Endothelial cell of umbilical vein (primary cell): ENCODE results near the gene GNG2. TPM values are rescaled to one million over a fixed set of nuclear protein-coding genes. Genes with fewer than 3 reads are reported as not detected.

Experiments
- BruUV-seq: library from RNA; stranded (reverse); fragments of 400-500 nt; replicated peaks from 2 replicates; lab custom pipeline; 2021; lab: Mats Ljungman, UMichigan
- CTCF ChIA-PET: fragments of 300-600, 350-600 bp; sonication (Branson Sonifier 250); formaldehyde crosslinking; loops from one replicate; lab custom pipeline; 2021; ENCODE audit warnings: antibody characterized with exemption, inconsistent platforms; lab: Charles Lee
- POLR2A ChIA-PET: fragments of 300-600, 350-600 bp; sonication (Branson Sonifier 250); formaldehyde crosslinking; loops from one replicate; lab custom pipeline; 2021; ENCODE audit warnings: antibody characterized with exemption, inconsistent platforms; lab: Charles Lee
- DNase-seq: peaks from one replicate; pipeline ENCODE4 v3.0.0-alpha.2; 2011; ENCODE audit warnings: low read depth, low spot score
- FAIRE-seq: peaks from 2 replicates; lab custom pipeline; 2011; peaks lifted over from hg19 to GRCh38; lab: Jason Lieb, UNC
- H2AFZ ChIP-seq: 2 replicates; pipeline ENCODE4 v1.6.0; 2012; ENCODE audit warnings: low read depth, low read length, control low read depth, inconsistent platforms
- H3K27ac ChIP-seq: 2 replicates; pipeline ENCODE4 v1.5.1; 2011; ENCODE audit warnings: low read depth, mild to moderate bottlenecking, control low read depth, low read length, moderate library complexity; ENCODE audit not compliant: insufficient read depth
- H3K27me3 ChIP-seq, 2 experiments: 2 replicates each; pipeline versions ENCODE4 v1.6.0 to v1.6.1; 2011; ENCODE audit warnings: low read length in 2 of 2, mixed read lengths in 1 of 2; ENCODE audit not compliant: control insufficient read depth in 2 of 2, insufficient read depth in 2 of 2
- H3K36me3 ChIP-seq, 2 experiments: 2 replicates in 1 of 2; 3 replicates in 1 of 2; pipeline ENCODE4 v1.5.1; 2011; ENCODE audit warnings: low read length in 2 of 2, mild to moderate bottlenecking in 1 of 2, moderate library complexity in 1 of 2; ENCODE audit not compliant: control insufficient read depth in 2 of 2, insufficient read depth in 2 of 2; ENCODE audit errors: extremely low read depth in 1 of 2
- H3K4me1 ChIP-seq: 3 replicates; pipeline ENCODE4 v1.5.1; 2011; ENCODE audit warnings: mild to moderate bottlenecking, low read length; ENCODE audit not compliant: control insufficient read depth, insufficient read depth; ENCODE audit errors: extremely low read depth
- H3K4me2 ChIP-seq: 2 replicates; pipeline ENCODE4 v1.6.1; 2011; ENCODE audit warnings: low read length, control low read depth, mixed read lengths; ENCODE audit not compliant: insufficient read depth
- H3K4me3 ChIP-seq, 3 experiments: fragments of 200-600 bp in 1 of 3; sonication (generic), shearing (Covaris generic) in 1 of 3; replicated peaks in 1 of 3; 2 replicates each; pipeline ENCODE4 v1.5.1; 2011 to 2016; ENCODE audit warnings: control low read depth in 3 of 3, low read length in 3 of 3, mild to moderate bottlenecking in 2 of 3, inconsistent platforms in 1 of 3, low read depth in 1 of 3, moderate library complexity in 1 of 3; ENCODE audit not compliant: insufficient read depth in 1 of 3
- H3K79me2 ChIP-seq: 2 replicates; pipeline ENCODE4 v1.6.0; 2012; ENCODE audit warnings: low read length, inconsistent platforms; ENCODE audit not compliant: control insufficient read depth, insufficient read depth
- H3K9ac ChIP-seq: replicated peaks from 2 replicates; pipeline ENCODE3; 2011; ENCODE audit warnings: low read length, control low read depth; ENCODE audit not compliant: insufficient read depth; ENCODE audit errors: extremely low read depth
- H3K9me1 ChIP-seq: replicated peaks from 3 replicates; pipeline ENCODE4 v1.6.0; 2011; ENCODE audit warnings: mild to moderate bottlenecking, low read length; ENCODE audit not compliant: control insufficient read depth, insufficient read depth; ENCODE audit errors: extremely low read depth
- H3K9me3 ChIP-seq: replicated peaks from 2 replicates; pipeline ENCODE4 v1.5.1; 2012; ENCODE audit warnings: low read length, inconsistent platforms; ENCODE audit not compliant: control insufficient read depth, insufficient read depth
- H4K20me1 ChIP-seq: replicated peaks from 2 replicates; pipeline ENCODE3; 2011; ENCODE audit warnings: mild to moderate bottlenecking, low read length; ENCODE audit not compliant: control insufficient read depth, insufficient read depth; ENCODE audit errors: extremely low read depth
- EZH2 ChIP-seq: IDR thresholded peaks from 2 replicates; pipeline ENCODE4 v1.6.1; 2012; ENCODE audit warnings: borderline replicate concordance, low read depth, mild to moderate bottlenecking, moderate library complexity, low read length, inconsistent platforms; ENCODE audit not compliant: severe bottlenecking
- FOS ChIP-seq: IDR thresholded peaks from 2 replicates; pipeline ENCODE4 v1.6.1; 2011; ENCODE audit warnings: mild to moderate bottlenecking, low read length, moderate library complexity, borderline replicate concordance; ENCODE audit not compliant: insufficient read depth
- GATA2 ChIP-seq: IDR thresholded peaks from 2 replicates; pipeline ENCODE4 v1.7.0; 2011; ENCODE audit warnings: low read depth, mild to moderate bottlenecking, moderate library complexity, mixed read lengths, low read length; ENCODE audit not compliant: insufficient read length, insufficient read depth
- JUN ChIP-seq: IDR thresholded peaks from 2 replicates; pipeline ENCODE4 v1.6.1; 2011; ENCODE audit warnings: borderline replicate concordance, low read depth; ENCODE audit not compliant: insufficient read length, insufficient read depth
- MYC ChIP-seq: IDR thresholded peaks from one replicate; pipeline ENCODE4 v1.6.1; 2011; ENCODE audit warnings: mild to moderate bottlenecking, low read depth, low read length
- POLR2A ChIP-seq: IDR thresholded peaks from 2 replicates; pipeline ENCODE4 v1.6.1; 2012; ENCODE audit warnings: low read depth, mild to moderate bottlenecking, control low read depth, low read length
- POLR2AphosphoS5 ChIP-seq: IDR thresholded peaks from 2 replicates; pipeline ENCODE4 v1.6.1; 2012; ENCODE audit warnings: low read depth, mild to moderate bottlenecking, control low read depth, low read length, moderate library complexity; ENCODE audit not compliant: insufficient read depth
- dilution Hi-C: fragments of 300-500 bp; cut with MboI; formaldehyde crosslinking; loops from one replicate; pipeline ENCODE4 v1.15.0; 2019; ENCODE audit warnings: low sequenced_read_pairs; ENCODE audit not compliant: extremely low pct_ligation_motif_present
- intact Hi-C: fragments of 100-400 bp; cut with micrococcal nuclease; formaldehyde crosslinking; loops from one replicate; pipeline ENCODE4 v1.10.0; 2022
- polyA plus RNA-seq, 4 experiments: library from polyadenylated mRNA; depleted of rRNA in 3 of 4; stranded (reverse) in 3 of 4; unstranded in 1 of 4; fragments of >200 nt; gene quantifications; 2 replicates each; pipeline versions ENCODE4 v1.2.1 to v1.2.3, GENCODE V29; 2011 to 2012; ENCODE audit warnings: missing spikeins in 1 of 4
- total RNA-seq: library from RNA; stranded (reverse); gene quantifications from 2 replicates; pipeline ENCODE4 v1.2.3, GENCODE V29; 2021
- TF ChIP-seq, protein P1 (sequence below): IDR thresholded peaks from 2 replicates; pipeline ENCODE4 v1.6.1; 2011; ENCODE audit not compliant: insufficient read depth, insufficient read length
- TF ChIP-seq, protein P2 (sequence below), 2 donors: IDR thresholded peaks; 1 replicate in 1 of 2; 2 replicates in 1 of 2; pipeline ENCODE4 v1.5.1; 2011; ENCODE audit warnings: low read length in 2 of 2, mild to moderate bottlenecking in 2 of 2, moderate library complexity in 2 of 2, control low read depth in 1 of 2, inconsistent platforms in 1 of 2, low read depth in 1 of 2; ENCODE audit not compliant: insufficient read depth in 1 of 2; ENCODE audit errors: extremely low read depth in 1 of 2

GNG2 gene
- total and polyA plus RNA-seq, 2 donors (not counting 3 experiments of a cell fraction or from before 2014, with no cell fraction given): not detected

- ChIA-PET CTCF (interaction anchor here (1.3 to 1.8 kb wide), 2 partner anchors 9 to 59 kb away, joined by 3 to 5 read pairs; partner anchors contain the start of gene NID2), POLR2A (no interaction called here)
- Histone ChIP-seq H3K4me3 (no peak overlapping the region), H3K36me3 (peaks cover 16 to 23% of the 10 kb centered on the region in 2 experiments), H2AFZ (no peak overlapping the region), H3K9ac (no peak overlapping the region), H4K20me1 (no peaks in the 10 kb centered on the region), H3K27ac (no peak overlapping the region), H3K9me1 (no peaks in the 10 kb centered on the region), H3K4me2 (no peak overlapping the region), H3K27me3 (no peaks in the 10 kb centered on the region), H3K9me3 (no peaks in the 10 kb centered on the region), H3K79me2 (no peaks in the 10 kb centered on the region), H3K4me1 (no peaks in the 10 kb centered on the region)
- TF ChIP-seq POLR2AphosphoS5 (no peak), JUN (no peak), POLR2A (no peak), FOS (no peak), GATA2 (no peak), MYC (no peak), EZH2 (no peak)
- TF ChIP-seq, protein P1, sequence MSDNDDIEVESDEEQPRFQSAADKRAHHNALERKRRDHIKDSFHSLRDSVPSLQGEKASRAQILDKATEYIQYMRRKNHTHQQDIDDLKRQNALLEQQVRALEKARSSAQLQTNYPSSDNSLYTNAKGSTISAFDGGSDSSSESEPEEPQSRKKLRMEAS: no peak
- TF ChIP-seq, protein P2, sequence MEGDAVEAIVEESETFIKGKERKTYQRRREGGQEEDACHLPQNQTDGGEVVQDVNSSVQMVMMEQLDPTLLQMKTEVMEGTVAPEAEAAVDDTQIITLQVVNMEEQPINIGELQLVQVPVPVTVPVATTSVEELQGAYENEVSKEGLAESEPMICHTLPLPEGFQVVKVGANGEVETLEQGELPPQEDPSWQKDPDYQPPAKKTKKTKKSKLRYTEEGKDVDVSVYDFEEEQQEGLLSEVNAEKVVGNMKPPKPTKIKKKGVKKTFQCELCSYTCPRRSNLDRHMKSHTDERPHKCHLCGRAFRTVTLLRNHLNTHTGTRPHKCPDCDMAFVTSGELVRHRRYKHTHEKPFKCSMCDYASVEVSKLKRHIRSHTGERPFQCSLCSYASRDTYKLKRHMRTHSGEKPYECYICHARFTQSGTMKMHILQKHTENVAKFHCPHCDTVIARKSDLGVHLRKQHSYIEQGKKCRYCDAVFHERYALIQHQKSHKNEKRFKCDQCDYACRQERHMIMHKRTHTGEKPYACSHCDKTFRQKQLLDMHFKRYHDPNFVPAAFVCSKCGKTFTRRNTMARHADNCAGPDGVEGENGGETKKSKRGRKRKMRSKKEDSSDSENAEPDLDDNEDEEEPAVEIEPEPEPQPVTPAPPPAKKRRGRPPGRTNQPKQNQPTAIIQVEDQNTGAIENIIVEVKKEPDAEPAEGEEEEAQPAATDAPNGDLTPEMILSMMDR (IDR thresholded peaks at IDR 0.05; ENCODE audit: extremely low read depth in 1 of 2, insufficient read depth in 1 of 2, low read depth in 1 of 2, low read length in 2 of 2): no peak
- dilution Hi-C loops (no loop called here), intact Hi-C loops (no loop called here)
- no TSS peak for BruUV-seq
- DNase-seq: no peak
- no peak for FAIRE-seq
Measured at GRCh38 chr14:52010173-52010693, 149.8 kb downstream of the GNG2 start.
